GM23338 (cell line): ENCODE results near the gene FOXO3. TPM values are rescaled to one million over a fixed set of nuclear protein-coding genes. Genes with fewer than 3 reads are reported as not detected.

Experiments
- ATAC-seq: fragments of 200-7000 bp; cut with Tn5 transposase; 3 replicates; pipeline ENCODE4 v1.9.1; 2020
- DNase-seq: peaks from one replicate; pipeline ENCODE4 v3.0.0-alpha.2; 2015; ENCODE audit warnings: low spot score
- H2AFZ ChIP-seq: fragments of 200-600 bp; sonication (generic); 2 replicates; pipeline ENCODE4 v1.8.0; 2016; ENCODE audit warnings: antibody characterized with exemption, mild to moderate bottlenecking, moderate library complexity
- H3F3A ChIP-seq: fragments of 200-600 bp; sonication (generic); replicated peaks from 2 replicates; pipeline ENCODE4 v1.8.0; 2017; ENCODE audit warnings: antibody characterized with exemption, mixed run types, low read depth
- H3K27ac ChIP-seq: fragments of 200-600 bp; sonication (generic); 2 replicates; pipeline ENCODE4 v1.6.1; 2016; ENCODE audit warnings: low read depth
- H3K27me3 ChIP-seq: fragments of 200-600 bp; sonication (generic); 2 replicates; pipeline ENCODE4 v1.8.0; 2016; ENCODE audit warnings: mild to moderate bottlenecking, mixed run types, moderate library complexity; ENCODE audit not compliant: insufficient read depth
- H3K36me3 ChIP-seq: fragments of 200-600 bp; sonication (generic); 2 replicates; pipeline ENCODE4 v1.8.0; 2016; ENCODE audit warnings: mild to moderate bottlenecking; ENCODE audit not compliant: insufficient read depth
- H3K4me1 ChIP-seq: fragments of 200-600 bp; sonication (generic); 2 replicates; pipeline ENCODE4 v1.8.0; 2016; ENCODE audit warnings: mild to moderate bottlenecking, moderate library complexity; ENCODE audit not compliant: insufficient read depth
- H3K4me2 ChIP-seq: fragments of 200-600 bp; sonication (generic); 2 replicates; pipeline ENCODE4 v1.7.1; 2017; ENCODE audit warnings: mixed run types
- H3K4me3 ChIP-seq: fragments of 200-600 bp; sonication (generic); 2 replicates; pipeline ENCODE4 v1.6.1; 2016; ENCODE audit warnings: mixed run types
- H3K79me2 ChIP-seq: fragments of 200-600 bp; sonication (generic); replicated peaks from 2 replicates; pipeline ENCODE4 v1.8.0; 2017; ENCODE audit warnings: mild to moderate bottlenecking; ENCODE audit not compliant: insufficient read depth
- H3K9me2 ChIP-seq: fragments of 200-600 bp; sonication (generic); 2 replicates; pipeline ENCODE4 v1.8.0; 2017; ENCODE audit not compliant: insufficient read depth
- H4K20me1 ChIP-seq: fragments of 200-600 bp; sonication (generic); replicated peaks from 2 replicates; pipeline ENCODE4 v1.8.0; 2017; ENCODE audit warnings: mild to moderate bottlenecking; ENCODE audit not compliant: insufficient read depth
- H3K27ac Mint-ChIP-seq: 2 replicates; pipeline ENCODE4 v1.8.0; 2020; ENCODE audit warnings: inconsistent platforms, mild to moderate bottlenecking, moderate library complexity, mixed read lengths
- H3K27me3 Mint-ChIP-seq: 3 replicates; pipeline ENCODE4 v1.8.0; 2022; ENCODE audit warnings: low read depth, mild to moderate bottlenecking, moderate library complexity, mixed read lengths, inconsistent platforms; ENCODE audit not compliant: insufficient read depth, poor library complexity
- H3K36me3 Mint-ChIP-seq: 3 replicates; pipeline ENCODE4 v1.8.0; 2021; ENCODE audit warnings: low read depth, mild to moderate bottlenecking, inconsistent platforms, moderate library complexity, mixed read lengths
- H3K4me1 Mint-ChIP-seq: 3 replicates; pipeline ENCODE4 v1.8.0; 2020; ENCODE audit warnings: mild to moderate bottlenecking, inconsistent platforms, mixed read lengths
- H3K4me3 Mint-ChIP-seq: 3 replicates; pipeline ENCODE4 v1.8.0; 2021; ENCODE audit warnings: moderate library complexity, mild to moderate bottlenecking, inconsistent platforms, mixed read lengths
- H3K9me3 Mint-ChIP-seq: 3 replicates; pipeline ENCODE4 v1.8.0; 2020; ENCODE audit warnings: moderate library complexity, mild to moderate bottlenecking, inconsistent platforms, mixed read lengths
- EZH2phosphoT487 ChIP-seq: fragments of 200-600 bp; sonication (generic); IDR thresholded peaks from one replicate; pipeline ENCODE4 v1.8.1; 2018; ENCODE audit warnings: antibody characterized with exemption; ENCODE audit not compliant: unreplicated experiment
- ZNF114 ChIP-seq: fragments of 250-450 bp; sonication (Bioruptor Pico); IDR thresholded peaks from 2 replicates; pipeline ENCODE4 v1.5.0; 2020; ENCODE audit warnings: mild to moderate bottlenecking, moderate library complexity
- ZNF462 ChIP-seq: fragments of 250-450 bp; sonication (Bioruptor Pico); IDR thresholded peaks from 2 replicates; pipeline ENCODE4 v1.5.0; 2020; ENCODE audit warnings: mild to moderate bottlenecking, moderate library complexity
- polyA plus RNA-seq: library from polyadenylated mRNA; unstranded; fragments of >200 nt; fragmentation: Nextera tagmentation; extraction: Ambion mirVana; gene quantifications from 2 replicates; pipeline ENCODE4 v1.2.1, GENCODE V29; 2016
- total RNA-seq: library from RNA; depleted of rRNA; stranded (reverse); fragments of >200 nt; shearing (Covaris generic); gene quantifications from 2 replicates; pipeline ENCODE4 v1.2.3, GENCODE V29; 2014

FOXO3 gene
- total and polyA plus RNA-seq, 2 experiments from 2014 or later = 9.8 to 20.2 TPM

- TF ChIP-seq ZNF462 (no peak), EZH2phosphoT487 (no peak)
These were observed 134.1 kb downstream of the FOXO3 start (continued) for GRCh38 chr6:108694816-108695215.

- Mint-ChIP-seq H3K36me3 (peaks cover 9% of the 10 kb centered on the region), H3K27ac (no peak overlapping the region), H3K27me3 (peaks cover 2% of the 10 kb centered on the region), H3K4me3 (no peak overlapping the region), H3K9me3 (peaks cover 18% of the 10 kb centered on the region), H3K4me1 (peaks cover 8% of the 10 kb centered on the region)
- TF ChIP-seq ZNF462 (no peak), ZNF114 (CRISPR knock-in tag) (no peak)
- no peaks in the 10 kb centered on the region for H4K20me1 ChIP-seq
- no peak overlapping the region for H3K4me2 ChIP-seq
- no peak overlapping the region for H2AFZ ChIP-seq
- H3K27ac ChIP-seq = no peak overlapping the region
- no peaks in the 10 kb centered on the region for H3F3A ChIP-seq
- no peaks in the 10 kb centered on the region for H3K79me2 ChIP-seq
- H3K9me2 ChIP-seq = peaks cover 9% of the 10 kb centered on the region; the same call in 1 of the 2 replicates
- DNase-seq (no peak), ATAC-seq (no peak)
- no peak overlapping the region for H3K4me3 ChIP-seq
- no peaks in the 10 kb centered on the region; the same call in 1 of the 2 replicates for H3K36me3 ChIP-seq
- no peaks in the 10 kb centered on the region; the same call in 1 of the 2 replicates for H3K4me1 ChIP-seq
- H3K27me3 ChIP-seq = no peaks in the 10 kb centered on the region
These were observed 136.9 kb downstream of the FOXO3 start for GRCh38 chr6:108697561-108698161.
